Measurements from ENCODE around the gene CLDN15. TPM values are rescaled to one million over a fixed set of nuclear protein-coding genes. Genes with fewer than 3 reads are reported as not detected.

The CLDN15 gene
- total RNA-seq, 1 experiment from 2014 or later: 6.5 TPM

DNA sequence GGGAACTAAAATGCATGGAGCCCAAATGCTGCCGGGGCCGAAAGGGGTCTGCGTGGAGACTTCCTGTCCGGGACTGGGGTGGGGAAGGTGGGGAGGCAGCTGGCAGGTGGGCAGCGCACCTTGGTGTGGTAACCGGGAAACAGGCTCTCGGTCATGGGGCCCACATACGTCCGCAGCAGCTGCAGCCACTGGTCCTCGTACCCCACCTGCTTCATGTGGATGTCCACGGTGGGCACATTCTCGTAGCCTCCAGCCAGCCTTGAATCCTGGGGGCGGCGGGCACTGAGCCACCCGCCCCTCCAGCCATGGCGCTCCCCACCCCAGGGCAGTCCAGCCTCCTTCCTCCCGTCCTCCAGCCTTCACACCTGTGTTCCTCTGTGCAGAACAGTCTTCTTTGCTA is 30.1 kb downstream of the CLDN15 start:
- DNase-seq (ENCODE audit: low spot score): no peak
- no peak for ATAC-seq
- H3K4me3 Mint-ChIP-seq: no peak overlapping the region
- H3K27me3 Mint-ChIP-seq (ENCODE audit: low read depth): peaks cover 7% of the 10 kb centered on the region
- peaks cover 3% of the 10 kb centered on the region; the same call in 1 of the 2 replicates for H3K36me3 Mint-ChIP-seq
- H3K4me1 Mint-ChIP-seq: peaks cover 6% of the 10 kb centered on the region
- TF ChIP-seq JAZF1 (CRISPR knock-in tag; IDR thresholded peaks at IDR 0.05): no peak
- TF ChIP-seq FOXJ3 (CRISPR knock-in tag; IDR thresholded peaks at IDR 0.05; ENCODE audit: borderline replicate concordance): no peak
- no peak for TF ChIP-seq ZNF671 (CRISPR knock-in tag; IDR thresholded peaks at IDR 0.05)
- TF ChIP-seq ZNF425 (CRISPR knock-in tag; conservative IDR thresholded peaks at IDR 0.05): no peak
- TF ChIP-seq IRF2 (CRISPR knock-in tag; IDR thresholded peaks at IDR 0.05; ENCODE audit: borderline replicate concordance, low read depth): no peak
- TF ChIP-seq ZNF121 (CRISPR knock-in tag; IDR thresholded peaks at IDR 0.05): no peak
- no peak for TF ChIP-seq SMAD3 (CRISPR knock-in tag; IDR thresholded peaks at IDR 0.05; ENCODE audit: borderline replicate concordance)
- no peak for TF ChIP-seq TEAD4 (CRISPR knock-in tag; IDR thresholded peaks at IDR 0.05)
- peak overlapping the region; percentile 66; the same call in 1 of the 2 replicates for H3K27ac Mint-ChIP-seq
- POLR2A ChIA-PET: no interaction called here
- CTCF ChIA-PET: interaction anchor here (1.2 kb wide), 1 partner anchor 15 kb away, joined by 3 read pairs; no protein-coding TSS in a partner anchor
- no peaks in the 10 kb centered on the region for H3K9me3 Mint-ChIP-seq

DNA sequence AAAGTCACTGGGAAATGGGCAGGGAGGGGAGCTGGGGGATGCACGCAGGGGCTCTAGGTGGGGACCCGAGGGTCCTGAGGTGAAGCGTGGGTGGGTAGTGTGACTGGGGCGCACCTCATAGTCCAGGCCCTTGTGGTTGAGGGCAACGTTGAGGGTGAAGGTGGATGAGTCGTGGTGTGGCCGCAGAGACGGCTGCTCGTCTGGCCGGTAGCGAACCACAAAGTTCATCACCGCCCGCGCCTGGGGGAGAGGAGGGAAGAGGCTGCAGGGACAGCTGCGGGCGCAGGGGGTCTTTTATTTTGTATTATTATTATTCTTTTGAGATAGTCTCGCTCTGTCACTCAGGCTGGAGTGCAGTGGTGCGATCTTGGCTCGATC is 30.9 kb downstream of the CLDN15 start:
- no peak overlapping the region for H3K4me3 Mint-ChIP-seq
- TF ChIP-seq ZNF512 (CRISPR knock-in tag; IDR thresholded peaks at IDR 0.05; ENCODE audit: borderline replicate concordance): no peak
- TF ChIP-seq SP1 (CRISPR knock-in tag; conservative IDR thresholded peaks at IDR 0.05): no peak
- no peak for TF ChIP-seq CREB1 (CRISPR knock-in tag; IDR thresholded peaks at IDR 0.05)
- no peak for TF ChIP-seq NFATC4 (CRISPR knock-in tag; IDR thresholded peaks at IDR 0.05)
- no peak for TF ChIP-seq ATF1 (CRISPR knock-in tag; IDR thresholded peaks at IDR 0.05)
- no peak for TF ChIP-seq CREM (CRISPR knock-in tag; IDR thresholded peaks at IDR 0.05)
- no peak for TF ChIP-seq IRF1 (CRISPR knock-in tag; IDR thresholded peaks at IDR 0.05)
- no peak for TF ChIP-seq RORB (CRISPR knock-in tag; IDR thresholded peaks at IDR 0.05)
- no peak for TF ChIP-seq ZNF219 (CRISPR knock-in tag; IDR thresholded peaks at IDR 0.05; ENCODE audit: borderline replicate concordance)
- no peak for TF ChIP-seq NFYB (CRISPR knock-in tag; conservative IDR thresholded peaks at IDR 0.05; ENCODE audit: low read depth)
- TF ChIP-seq MXD4 (CRISPR knock-in tag; IDR thresholded peaks at IDR 0.05; ENCODE audit: borderline replicate concordance): no peak
- no peak for TF ChIP-seq TCF7 (CRISPR knock-in tag; IDR thresholded peaks at IDR 0.05; ENCODE audit: low read depth)
- TF ChIP-seq ZNF671 (CRISPR knock-in tag; IDR thresholded peaks at IDR 0.05): no peak
- TF ChIP-seq, protein P1, sequence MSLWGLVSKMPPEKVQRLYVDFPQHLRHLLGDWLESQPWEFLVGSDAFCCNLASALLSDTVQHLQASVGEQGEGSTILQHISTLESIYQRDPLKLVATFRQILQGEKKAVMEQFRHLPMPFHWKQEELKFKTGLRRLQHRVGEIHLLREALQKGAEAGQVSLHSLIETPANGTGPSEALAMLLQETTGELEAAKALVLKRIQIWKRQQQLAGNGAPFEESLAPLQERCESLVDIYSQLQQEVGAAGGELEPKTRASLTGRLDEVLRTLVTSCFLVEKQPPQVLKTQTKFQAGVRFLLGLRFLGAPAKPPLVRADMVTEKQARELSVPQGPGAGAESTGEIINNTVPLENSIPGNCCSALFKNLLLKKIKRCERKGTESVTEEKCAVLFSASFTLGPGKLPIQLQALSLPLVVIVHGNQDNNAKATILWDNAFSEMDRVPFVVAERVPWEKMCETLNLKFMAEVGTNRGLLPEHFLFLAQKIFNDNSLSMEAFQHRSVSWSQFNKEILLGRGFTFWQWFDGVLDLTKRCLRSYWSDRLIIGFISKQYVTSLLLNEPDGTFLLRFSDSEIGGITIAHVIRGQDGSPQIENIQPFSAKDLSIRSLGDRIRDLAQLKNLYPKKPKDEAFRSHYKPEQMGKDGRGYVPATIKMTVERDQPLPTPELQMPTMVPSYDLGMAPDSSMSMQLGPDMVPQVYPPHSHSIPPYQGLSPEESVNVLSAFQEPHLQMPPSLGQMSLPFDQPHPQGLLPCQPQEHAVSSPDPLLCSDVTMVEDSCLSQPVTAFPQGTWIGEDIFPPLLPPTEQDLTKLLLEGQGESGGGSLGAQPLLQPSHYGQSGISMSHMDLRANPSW (CRISPR knock-in tag; conservative IDR thresholded peaks at IDR 0.05; ENCODE audit: low read depth): no peak
- no peak for TF ChIP-seq JUN (CRISPR knock-in tag; IDR thresholded peaks at IDR 0.05)
- TF ChIP-seq TEAD4 (CRISPR knock-in tag; IDR thresholded peaks at IDR 0.05): no peak
- no peak for TF ChIP-seq ATF6 (CRISPR knock-in tag; IDR thresholded peaks at IDR 0.05)
- POLR2A ChIA-PET: interaction anchor here (1.1 kb wide), 1 partner anchor 11 kb away, joined by 3 read pairs; the partner anchor contains the start of gene PLOD3
- H3K27ac Mint-ChIP-seq: peak overlapping the region; percentile 53; the same call in 1 of the 2 replicates
- peaks cover 3% of the 10 kb centered on the region; the same call in 1 of the 2 replicates for H3K36me3 Mint-ChIP-seq
- CTCF ChIA-PET: interaction anchor here (1.2 to 2.0 kb wide), 3 partner anchors 9 to 76 kb away, joined by 3 to 9 read pairs (median 4); no protein-coding TSS in a partner anchor
- peaks cover 12% of the 10 kb centered on the region for H3K27me3 Mint-ChIP-seq (ENCODE audit: low read depth)
- ATAC-seq (no peak), DNase-seq (ENCODE audit: low spot score) (no peak)
- H3K4me1 Mint-ChIP-seq: peaks cover 7% of the 10 kb centered on the region
- no peaks in the 10 kb centered on the region for H3K9me3 Mint-ChIP-seq

Measured in WTC11 (cell line).